Subcutaneous adipose tissue (tissue), 4 donors: ENCODE measurements around the gene OLFM2. TPM values are rescaled to one million over a fixed set of nuclear protein-coding genes. Genes with fewer than 3 reads are reported as not detected.

Experiments
- total RNA-seq, 4 donors: library from RNA; depleted of rRNA; stranded (reverse); fragments of >200 nt; gene quantifications; one replicate each; pipeline ENCODE4 v1.1.0, GENCODE V29; 2016
- TF ChIP-seq, protein P1 (sequence below): fragments of 450-650 bp; IDR thresholded peaks from one replicate; pipeline ENCODE4 v1.5.1; 2016; ENCODE audit warnings: low read depth, mild to moderate bottlenecking, control low read depth, antibody characterized with exemption, moderate library complexity

OLFM2 gene
- total RNA-seq, 4 donors from 2014 or later: 21.8 to 258 (median 57.7) TPM

DNA sequence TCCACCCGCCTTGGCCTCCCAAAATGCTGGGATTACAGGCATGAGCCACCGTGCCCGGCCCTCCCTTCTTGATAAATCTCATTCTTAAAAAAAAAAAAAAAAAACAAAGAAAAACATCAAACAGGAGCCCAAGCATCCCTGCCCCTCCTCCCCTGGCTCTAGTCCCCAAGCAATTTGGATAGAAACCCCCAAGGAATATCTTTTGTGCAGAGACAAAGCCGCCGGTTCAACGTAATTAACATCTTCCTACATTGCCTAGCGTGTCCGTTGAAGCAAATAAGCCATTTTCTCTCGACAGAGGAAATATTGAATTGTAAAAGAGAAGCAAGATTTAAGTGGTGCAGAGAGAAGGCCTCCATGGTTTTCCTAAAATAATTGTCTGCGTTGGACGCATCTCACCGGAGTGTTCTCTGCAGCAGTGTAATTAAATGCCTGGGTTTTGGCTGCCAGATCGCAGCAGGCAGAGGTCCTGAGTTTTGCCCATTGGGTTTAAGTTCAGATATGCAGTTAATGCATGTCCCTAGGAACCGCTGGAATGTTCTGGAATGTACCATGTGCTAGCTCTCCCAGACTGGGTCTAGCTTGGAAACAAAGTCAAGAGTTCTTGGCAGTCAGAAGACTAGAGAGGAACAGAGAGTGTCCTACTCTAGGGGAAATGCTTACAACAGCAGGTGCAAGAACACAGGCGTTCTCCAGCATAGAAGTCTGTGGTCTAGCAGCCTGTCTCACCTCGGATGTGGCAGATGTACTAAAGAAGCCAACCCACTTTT is 70.4 kb downstream of the OLFM2 start:
- TF ChIP-seq, protein P1, sequence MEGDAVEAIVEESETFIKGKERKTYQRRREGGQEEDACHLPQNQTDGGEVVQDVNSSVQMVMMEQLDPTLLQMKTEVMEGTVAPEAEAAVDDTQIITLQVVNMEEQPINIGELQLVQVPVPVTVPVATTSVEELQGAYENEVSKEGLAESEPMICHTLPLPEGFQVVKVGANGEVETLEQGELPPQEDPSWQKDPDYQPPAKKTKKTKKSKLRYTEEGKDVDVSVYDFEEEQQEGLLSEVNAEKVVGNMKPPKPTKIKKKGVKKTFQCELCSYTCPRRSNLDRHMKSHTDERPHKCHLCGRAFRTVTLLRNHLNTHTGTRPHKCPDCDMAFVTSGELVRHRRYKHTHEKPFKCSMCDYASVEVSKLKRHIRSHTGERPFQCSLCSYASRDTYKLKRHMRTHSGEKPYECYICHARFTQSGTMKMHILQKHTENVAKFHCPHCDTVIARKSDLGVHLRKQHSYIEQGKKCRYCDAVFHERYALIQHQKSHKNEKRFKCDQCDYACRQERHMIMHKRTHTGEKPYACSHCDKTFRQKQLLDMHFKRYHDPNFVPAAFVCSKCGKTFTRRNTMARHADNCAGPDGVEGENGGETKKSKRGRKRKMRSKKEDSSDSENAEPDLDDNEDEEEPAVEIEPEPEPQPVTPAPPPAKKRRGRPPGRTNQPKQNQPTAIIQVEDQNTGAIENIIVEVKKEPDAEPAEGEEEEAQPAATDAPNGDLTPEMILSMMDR: no peak

DNA sequence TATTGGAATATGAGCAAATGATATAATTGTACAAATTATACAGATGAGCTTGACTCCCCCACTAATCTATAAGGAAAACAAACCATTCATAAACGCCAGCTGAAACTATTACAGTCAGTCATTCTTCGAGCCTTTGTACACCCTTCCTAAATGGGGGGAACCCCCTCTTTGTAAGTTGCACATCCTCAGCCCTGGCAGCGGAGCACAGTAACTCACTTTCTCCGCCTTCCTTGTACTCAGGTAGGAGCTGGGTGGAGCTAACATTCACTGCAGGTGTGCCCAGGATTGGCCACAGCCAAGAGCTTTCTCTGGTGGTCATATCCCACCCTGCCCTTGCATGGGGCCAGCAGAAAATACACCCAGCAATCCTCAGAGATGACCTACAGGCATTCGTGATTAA is 72.6 kb downstream of the OLFM2 start:
- TF ChIP-seq, protein P1: no peak

DNA sequence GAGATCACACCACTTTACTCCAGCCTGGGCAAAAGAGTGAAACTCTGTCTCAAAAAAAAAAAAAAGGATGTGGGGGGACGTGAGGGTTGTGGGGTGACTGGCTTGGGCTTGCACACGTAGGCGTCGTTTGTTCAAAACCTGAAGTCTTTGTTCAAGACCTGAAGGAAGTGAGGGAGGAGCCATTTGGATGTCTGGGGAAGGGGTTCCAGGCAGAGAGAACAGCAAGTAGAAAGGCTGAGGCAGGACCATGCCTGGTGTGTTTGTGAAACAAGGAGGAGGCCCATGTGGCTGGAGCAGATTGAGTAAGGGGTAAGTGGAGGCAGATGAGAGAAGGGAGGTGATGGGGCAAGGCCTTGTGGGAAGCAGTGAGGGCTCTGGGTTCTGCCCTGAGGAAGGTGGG is 73.4 kb downstream of the OLFM2 start:
- TF ChIP-seq, protein P1: no peak

DNA sequence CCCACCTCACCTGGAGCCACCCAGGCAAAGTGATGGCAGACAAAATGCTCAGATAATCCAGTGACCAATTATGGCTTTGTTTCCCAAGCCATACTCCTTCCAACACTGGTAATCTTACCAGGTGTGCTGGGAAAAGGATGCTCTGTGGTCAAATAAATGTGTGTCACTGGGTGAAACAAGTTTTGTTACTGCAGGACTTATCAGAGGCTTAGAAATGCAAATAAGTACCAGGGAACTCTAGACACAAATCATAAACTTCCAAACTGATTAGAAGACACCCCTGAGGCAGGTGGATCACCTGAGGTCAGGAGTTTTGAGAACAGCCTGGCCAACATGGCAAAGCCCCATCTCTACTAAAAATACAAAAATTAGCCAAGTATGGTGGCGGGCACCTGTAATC is 74.8 kb downstream of the OLFM2 start:
- TF ChIP-seq, protein P1: no peak

DNA sequence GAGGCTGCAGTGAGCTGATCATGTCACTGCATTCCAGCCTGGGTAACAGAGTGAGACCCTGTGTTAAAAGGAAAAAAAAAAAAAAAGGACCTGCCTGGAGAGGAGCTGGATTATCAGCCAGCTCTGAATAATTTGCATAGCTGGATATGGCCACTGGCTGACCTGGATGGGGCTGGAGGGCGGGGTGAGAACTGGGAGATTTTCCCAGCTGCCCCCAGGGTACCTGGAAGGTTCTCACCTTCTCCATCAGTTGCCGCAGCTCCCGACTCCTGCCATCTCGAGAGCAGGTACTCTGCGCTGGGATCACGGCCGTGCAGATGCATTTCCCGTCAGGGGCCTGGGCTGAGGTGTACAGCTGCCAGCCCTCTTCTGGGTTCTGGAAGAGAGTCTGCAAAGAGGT is 75.9 kb downstream of the OLFM2 start:
- TF ChIP-seq, protein P1: no peak

DNA sequence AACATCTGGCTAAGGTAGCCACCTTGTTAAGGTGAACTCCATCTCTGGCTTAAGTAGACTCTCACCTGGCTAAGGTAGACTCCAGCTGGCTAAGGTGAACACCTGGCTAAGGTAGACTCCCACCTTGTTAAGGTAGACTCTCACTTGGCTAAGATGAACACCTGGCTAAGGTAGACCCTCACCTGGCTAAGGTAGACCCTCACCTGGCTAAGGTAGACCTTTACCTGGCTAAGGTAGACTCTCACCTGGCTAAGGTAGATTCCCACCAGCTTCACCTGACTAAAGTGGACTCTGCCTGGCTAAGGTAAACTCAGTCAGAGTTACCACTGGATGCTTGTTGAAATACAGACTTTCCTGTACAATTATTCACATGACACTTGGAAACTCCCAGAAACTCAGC is 77.5 kb downstream of the OLFM2 start:
- TF ChIP-seq, protein P1: no peak

DNA sequence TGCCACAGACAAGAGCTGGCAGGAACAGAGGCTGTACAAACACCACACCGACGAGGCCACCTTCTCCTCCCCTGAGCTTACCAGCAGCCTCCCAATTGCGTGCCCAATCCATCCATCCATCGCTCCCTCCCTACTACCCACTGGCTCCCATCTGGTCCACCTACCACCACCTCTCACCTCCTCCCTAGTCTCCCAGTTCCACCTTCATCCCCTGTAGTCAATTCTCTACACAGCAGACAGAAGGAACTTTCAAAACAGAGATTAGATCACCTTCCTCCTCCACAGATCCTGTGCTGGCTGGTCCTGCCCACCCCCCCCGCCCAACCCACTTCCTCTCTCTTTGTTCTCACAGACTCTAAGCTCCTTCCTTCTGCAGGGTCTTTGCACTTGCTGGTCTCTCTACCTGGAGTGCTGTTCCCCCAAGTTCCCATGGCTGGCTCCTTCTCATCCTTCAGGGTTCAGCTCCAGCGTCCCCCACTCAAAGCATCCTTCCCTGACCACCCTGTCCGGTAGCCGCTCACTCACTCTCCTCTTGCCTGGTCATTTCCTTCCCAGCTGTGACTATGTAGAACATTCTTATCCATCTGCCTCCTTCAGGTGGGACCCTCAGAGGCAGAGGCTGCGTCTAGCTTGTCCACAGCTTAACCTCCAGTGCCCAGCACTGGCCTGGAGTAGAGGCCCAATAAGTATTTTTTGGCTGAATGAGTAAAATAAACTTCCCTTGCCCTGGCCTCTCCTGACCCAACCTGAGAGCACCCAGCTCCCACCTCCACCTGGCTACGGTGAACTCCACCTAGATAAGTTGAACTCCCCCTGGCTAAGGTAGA is 78.2 kb downstream of the OLFM2 start:
- TF ChIP-seq, protein P1: no peak
